ENCODE measurements around the gene MAGEB4.

Gene MAGEB4

DNA sequence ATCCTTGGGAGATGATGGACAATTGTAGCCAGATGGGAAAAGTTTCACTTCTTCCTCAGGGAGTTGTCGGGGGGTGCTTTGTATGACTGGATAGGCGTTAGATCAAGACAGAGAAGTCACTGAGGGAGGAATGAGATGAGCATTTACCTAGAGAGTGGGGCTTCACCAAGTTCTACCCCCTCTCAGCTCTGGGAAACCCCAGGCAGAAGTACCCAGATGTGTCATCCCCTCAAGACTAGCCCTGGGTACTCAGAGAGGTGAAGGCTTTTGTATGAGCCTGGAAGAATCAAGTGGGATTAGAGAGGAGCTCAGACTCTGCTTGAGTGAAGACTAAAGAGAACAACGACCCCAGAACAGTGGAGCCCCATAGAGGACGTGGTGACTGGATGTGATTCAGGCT, 7.1 kb downstream of the MAGEB4 start:
- H3K9ac ChIP-seq (ENCODE audit: low read depth, low read length, poor library complexity): no peak overlapping the region
- H3K27me3 ChIP-seq (ENCODE audit: control insufficient read depth in 3 of 3, insufficient read depth in 3 of 3, low read depth in 1 of 3, low read length in 3 of 3): no peaks in the 10 kb centered on the region
- no peak overlapping the region for H2BK120ac ChIP-seq (ENCODE audit: low read depth, low read length)
- no peak overlapping the region for H2AFZ ChIP-seq (ENCODE audit: low read length)
- no peak overlapping the region for H2BK5ac ChIP-seq (ENCODE audit: low read length)
- H3K9me3 ChIP-seq (replicated peaks in 1 of 2; ENCODE audit: control insufficient read depth in 2 of 2, insufficient read depth in 1 of 2, low read depth in 1 of 2, low read length in 2 of 2): no peaks in the 10 kb centered on the region
- no peak overlapping the region for H4K91ac ChIP-seq (ENCODE audit: low read depth, low read length, poor library complexity)
- DNase-seq (ENCODE audit: low spot score): no peak
- H3K18ac ChIP-seq (ENCODE audit: low read length): no peak overlapping the region
- no peak overlapping the region for H3K14ac ChIP-seq (ENCODE audit: low read length)
- H3K23ac ChIP-seq (ENCODE audit: low read depth, low read length, poor library complexity): no peak overlapping the region
- no peak overlapping the region for H2BK12ac ChIP-seq (ENCODE audit: low read length)
- no peaks in the 10 kb centered on the region for H3K79me1 ChIP-seq (ENCODE audit: low read depth, low read length)
- no peaks in the 10 kb centered on the region for H3K36me3 ChIP-seq (replicated peaks in 1 of 2; ENCODE audit: control insufficient read depth in 2 of 2, insufficient read depth in 2 of 2, low read length in 2 of 2)
- H3K4me2 ChIP-seq (ENCODE audit: insufficient read depth, low read length, poor library complexity, severe bottlenecking): no peak overlapping the region
- no peak overlapping the region for H3K4me3 ChIP-seq (ENCODE audit: low read length in 2 of 2)
- H3K4me1 ChIP-seq (ENCODE audit: control insufficient read depth in 2 of 2, insufficient read depth in 1 of 2, low read depth in 1 of 2, low read length in 2 of 2): no peaks in the 10 kb centered on the region
- no peak overlapping the region for H2AK5ac ChIP-seq (ENCODE audit: low read depth, low read length)
- no peak overlapping the region for H3K27ac ChIP-seq (replicated peaks; ENCODE audit: low read length)
- H2BK15ac ChIP-seq (ENCODE audit: low read length): no peak overlapping the region
- H4K8ac ChIP-seq (ENCODE audit: low read depth, low read length): no peak overlapping the region
- H3K4ac ChIP-seq (ENCODE audit: low read length): no peak overlapping the region
- WGBS, 2 donors (ENCODE audit: extremely low coverage in 2 of 2, insufficient read length in 2 of 2, insufficient replicate concordance in 1 of 2): no CpG with 5 or more reads among the region's 4 CpGs

DNA sequence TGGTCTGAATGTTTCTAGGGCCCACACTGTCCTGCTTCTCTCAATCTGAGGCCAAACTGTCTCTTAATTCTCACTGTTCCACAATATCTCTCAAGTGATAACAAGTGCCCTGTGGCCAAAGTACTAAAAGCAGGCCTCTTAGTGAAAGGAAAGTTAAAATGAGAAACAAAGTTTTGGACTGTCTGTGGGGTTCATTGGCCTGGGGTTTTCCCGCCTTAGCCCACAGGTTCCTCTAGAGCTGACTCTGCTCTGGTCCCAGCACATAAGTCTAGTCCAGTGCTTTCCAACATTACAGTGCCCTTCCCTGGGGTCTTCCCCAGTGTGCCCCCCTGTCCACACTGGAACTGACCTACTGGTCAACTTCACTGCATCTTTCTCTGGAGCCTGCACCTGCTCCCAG, 11.5 kb downstream of the MAGEB4 start:
- H3K4me2 ChIP-seq (ENCODE audit: insufficient read depth, low read length, poor library complexity, severe bottlenecking): no peak overlapping the region
- H3K27ac ChIP-seq (replicated peaks; ENCODE audit: low read length): no peak overlapping the region
- no peak overlapping the region for H2BK120ac ChIP-seq (ENCODE audit: low read depth, low read length)
- no peaks in the 10 kb centered on the region for H3K36me3 ChIP-seq (replicated peaks in 1 of 2; ENCODE audit: control insufficient read depth in 2 of 2, insufficient read depth in 2 of 2, low read length in 2 of 2)
- no peak overlapping the region for H4K8ac ChIP-seq (ENCODE audit: low read depth, low read length)
- H3K27me3 ChIP-seq (ENCODE audit: control insufficient read depth in 3 of 3, insufficient read depth in 3 of 3, low read depth in 1 of 3, low read length in 3 of 3): no peaks in the 10 kb centered on the region
- no peak overlapping the region for H2BK5ac ChIP-seq (ENCODE audit: low read length)
- H3K79me1 ChIP-seq (ENCODE audit: low read depth, low read length): no peaks in the 10 kb centered on the region
- no peak overlapping the region for H2BK15ac ChIP-seq (ENCODE audit: low read length)
- peaks cover 0 to 2% of the 10 kb centered on the region in 2 donors for H3K9me3 ChIP-seq (replicated peaks in 1 of 2; ENCODE audit: control insufficient read depth in 2 of 2, insufficient read depth in 1 of 2, low read depth in 1 of 2, low read length in 2 of 2)
- no peak for DNase-seq (ENCODE audit: low spot score)
- H3K14ac ChIP-seq (ENCODE audit: low read length): no peak overlapping the region
- no peak overlapping the region for H4K91ac ChIP-seq (ENCODE audit: low read depth, low read length, poor library complexity)
- H3K4me3 ChIP-seq (ENCODE audit: low read length in 2 of 2): no peak overlapping the region
- no peak overlapping the region for H2AFZ ChIP-seq (ENCODE audit: low read length)
- H2AK5ac ChIP-seq (ENCODE audit: low read depth, low read length): no peak overlapping the region
- no peaks in the 10 kb centered on the region for H3K4me1 ChIP-seq (ENCODE audit: control insufficient read depth in 2 of 2, insufficient read depth in 1 of 2, low read depth in 1 of 2, low read length in 2 of 2)
- no peak overlapping the region for H3K9ac ChIP-seq (ENCODE audit: low read depth, low read length, poor library complexity)
- no peak overlapping the region for H3K23ac ChIP-seq (ENCODE audit: low read depth, low read length, poor library complexity)
- no peak overlapping the region for H3K18ac ChIP-seq (ENCODE audit: low read length)
- WGBS, 2 donors (ENCODE audit: extremely low coverage in 2 of 2, insufficient read length in 2 of 2, insufficient replicate concordance in 1 of 2): no CpG with 5 or more reads among the region's 1 CpG
- no peak overlapping the region for H2BK12ac ChIP-seq (ENCODE audit: low read length)
- H3K4ac ChIP-seq (ENCODE audit: low read length): no peak overlapping the region

DNA sequence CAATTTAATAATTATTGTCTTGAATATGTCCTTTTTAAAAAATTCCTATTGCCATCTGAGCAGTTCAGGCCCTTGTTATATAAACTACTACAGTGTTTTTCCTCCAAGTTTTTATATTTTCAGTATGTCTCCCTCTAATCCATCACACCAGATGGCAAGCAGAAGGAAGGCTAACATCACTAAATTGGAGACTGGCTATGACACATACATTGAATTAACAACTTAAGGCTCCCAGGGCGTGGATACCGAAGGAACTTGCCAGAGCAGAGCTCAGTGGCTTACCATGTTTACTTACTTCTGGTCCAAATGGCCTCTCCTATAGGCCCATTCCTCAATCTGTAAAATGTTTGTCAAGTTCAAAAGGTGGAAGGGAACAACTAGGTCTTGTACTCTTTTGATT, 18.1 kb downstream of the MAGEB4 start:
- Histone ChIP-seq H2AK5ac (ENCODE audit: low read depth, low read length) (no peak overlapping the region), H3K79me1 (ENCODE audit: low read depth, low read length) (no peaks in the 10 kb centered on the region), H3K4me1 (ENCODE audit: control insufficient read depth in 2 of 2, insufficient read depth in 1 of 2, low read depth in 1 of 2, low read length in 2 of 2) (no peaks in the 10 kb centered on the region), H3K4me3 (ENCODE audit: low read length in 2 of 2) (no peak overlapping the region), H3K9ac (ENCODE audit: low read depth, low read length, poor library complexity) (no peak overlapping the region), H3K36me3 (replicated peaks in 1 of 2; ENCODE audit: control insufficient read depth in 2 of 2, insufficient read depth in 2 of 2, low read length in 2 of 2) (no peaks in the 10 kb centered on the region), H3K4me2 (ENCODE audit: insufficient read depth, low read length, poor library complexity, severe bottlenecking) (no peak overlapping the region), H3K4ac (ENCODE audit: low read length) (no peak overlapping the region), H2BK120ac (ENCODE audit: low read depth, low read length) (no peak overlapping the region), H3K23ac (ENCODE audit: low read depth, low read length, poor library complexity) (no peak overlapping the region), H3K14ac (ENCODE audit: low read length) (no peak overlapping the region), H2BK12ac (ENCODE audit: low read length) (no peak overlapping the region), H2AFZ (ENCODE audit: low read length) (no peak overlapping the region), H2BK5ac (ENCODE audit: low read length) (no peak overlapping the region), H3K18ac (ENCODE audit: low read length) (no peak overlapping the region), H3K27ac (replicated peaks; ENCODE audit: low read length) (no peak overlapping the region), H3K9me3 (replicated peaks in 1 of 2; ENCODE audit: control insufficient read depth in 2 of 2, insufficient read depth in 1 of 2, low read depth in 1 of 2, low read length in 2 of 2) (no peaks in the 10 kb centered on the region), H4K91ac (ENCODE audit: low read depth, low read length, poor library complexity) (no peak overlapping the region), H3K27me3 (ENCODE audit: control insufficient read depth in 3 of 3, insufficient read depth in 3 of 3, low read depth in 1 of 3, low read length in 3 of 3) (no peaks in the 10 kb centered on the region), H4K8ac (ENCODE audit: low read depth, low read length) (no peak overlapping the region), H2BK15ac (ENCODE audit: low read length) (no peak overlapping the region)
- no peak for DNase-seq (ENCODE audit: low spot score)
- no CpG with 5 or more reads among the region's 2 CpGs for WGBS, 2 donors (ENCODE audit: extremely low coverage in 2 of 2, insufficient read length in 2 of 2, insufficient replicate concordance in 1 of 2)

DNA sequence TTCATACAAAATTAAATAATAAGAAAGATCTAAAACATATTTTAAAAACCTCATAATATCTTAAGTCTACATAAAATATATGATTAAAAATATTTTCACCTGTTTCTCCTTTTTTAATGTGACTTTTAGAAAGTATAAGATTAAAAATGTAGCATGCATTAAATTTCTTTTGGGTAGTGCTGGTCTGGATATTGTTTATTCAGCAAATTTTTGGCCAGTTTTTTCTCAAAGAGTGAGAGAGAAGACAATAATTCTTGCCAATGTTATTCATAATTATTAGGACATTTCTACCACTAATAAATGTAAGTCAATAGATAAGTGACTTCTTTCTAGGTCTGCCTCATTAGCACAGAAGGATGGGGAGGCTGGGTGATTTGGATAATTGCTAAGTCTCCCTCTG, 19.2 kb downstream of the MAGEB4 start:
- Histone ChIP-seq H3K36me3 (replicated peaks in 1 of 2; ENCODE audit: control insufficient read depth in 2 of 2, insufficient read depth in 2 of 2, low read length in 2 of 2) (no peaks in the 10 kb centered on the region), H2BK15ac (ENCODE audit: low read length) (no peak overlapping the region), H3K4me2 (ENCODE audit: insufficient read depth, low read length, poor library complexity, severe bottlenecking) (no peak overlapping the region), H3K18ac (ENCODE audit: low read length) (no peak overlapping the region), H3K23ac (ENCODE audit: low read depth, low read length, poor library complexity) (no peak overlapping the region), H3K14ac (ENCODE audit: low read length) (no peak overlapping the region), H3K27ac (replicated peaks; ENCODE audit: low read length) (no peak overlapping the region), H2AK5ac (ENCODE audit: low read depth, low read length) (no peak overlapping the region), H4K91ac (ENCODE audit: low read depth, low read length, poor library complexity) (no peak overlapping the region), H2BK5ac (ENCODE audit: low read length) (no peak overlapping the region), H3K4me1 (ENCODE audit: control insufficient read depth in 2 of 2, insufficient read depth in 1 of 2, low read depth in 1 of 2, low read length in 2 of 2) (no peaks in the 10 kb centered on the region), H4K8ac (ENCODE audit: low read depth, low read length) (no peak overlapping the region), H2BK12ac (ENCODE audit: low read length) (no peak overlapping the region), H3K27me3 (ENCODE audit: control insufficient read depth in 3 of 3, insufficient read depth in 3 of 3, low read depth in 1 of 3, low read length in 3 of 3) (no peaks in the 10 kb centered on the region), H2BK120ac (ENCODE audit: low read depth, low read length) (no peak overlapping the region), H3K4ac (ENCODE audit: low read length) (no peak overlapping the region), H3K9me3 (replicated peaks in 1 of 2; ENCODE audit: control insufficient read depth in 2 of 2, insufficient read depth in 1 of 2, low read depth in 1 of 2, low read length in 2 of 2) (no peaks in the 10 kb centered on the region), H2AFZ (ENCODE audit: low read length) (no peak overlapping the region), H3K9ac (ENCODE audit: low read depth, low read length, poor library complexity) (no peak overlapping the region), H3K79me1 (ENCODE audit: low read depth, low read length) (no peaks in the 10 kb centered on the region), H3K4me3 (ENCODE audit: low read length in 2 of 2) (no peak overlapping the region)
- no peak for DNase-seq (ENCODE audit: low spot score)

Measured in neuronal stem cell (in vitro differentiated cells).